Stimulated activated naive CD8-positive, alpha-beta T cell treated with anti-CD3 and anti-CD28 coated beads, Interleukin-15, amount 100 ng/mL, for 72 hours (primary cell): ENCODE data around the gene RTCB.
"Not testable (repeated sequence)": the region's sequence is repeated elsewhere in the genome, so short reads cannot be mapped to it uniquely, and the experiment has no call there.

Experiments
- ATAC-seq: fragments of 150-1000 bp; cut with Tn5 transposase; 2 replicates; pipeline ENCODE4 v1.10.0; 2021; ENCODE audit warnings: mild to moderate bottlenecking, moderate library complexity
- DNase-seq, 2 donors: peaks; one replicate each; pipeline ENCODE4 v3.0.0; 2021 to 2022
- H3K27ac Mint-ChIP-seq, 2 donors: one replicate each; pipeline ENCODE4 v1.8.0; 2022; ENCODE audit warnings: mild to moderate bottlenecking in 2 of 2, mixed read lengths in 2 of 2, moderate library complexity in 2 of 2
- H3K27me3 Mint-ChIP-seq: one replicate; pipeline ENCODE4 v1.8.0; 2022; ENCODE audit warnings: mixed read lengths
- H3K4me1 Mint-ChIP-seq: one replicate; pipeline ENCODE4 v1.8.0; 2022; ENCODE audit warnings: mild to moderate bottlenecking, mixed read lengths
- H3K4me3 Mint-ChIP-seq, 2 donors: one replicate each; pipeline ENCODE4 v1.8.0; 2022; ENCODE audit warnings: mild to moderate bottlenecking in 2 of 2, mixed read lengths in 2 of 2, moderate library complexity in 1 of 2
- H3K9me3 Mint-ChIP-seq, 2 donors: one replicate each; pipeline ENCODE4 v1.8.0; 2022; ENCODE audit warnings: mixed read lengths in 2 of 2

RTCB gene

DNA sequence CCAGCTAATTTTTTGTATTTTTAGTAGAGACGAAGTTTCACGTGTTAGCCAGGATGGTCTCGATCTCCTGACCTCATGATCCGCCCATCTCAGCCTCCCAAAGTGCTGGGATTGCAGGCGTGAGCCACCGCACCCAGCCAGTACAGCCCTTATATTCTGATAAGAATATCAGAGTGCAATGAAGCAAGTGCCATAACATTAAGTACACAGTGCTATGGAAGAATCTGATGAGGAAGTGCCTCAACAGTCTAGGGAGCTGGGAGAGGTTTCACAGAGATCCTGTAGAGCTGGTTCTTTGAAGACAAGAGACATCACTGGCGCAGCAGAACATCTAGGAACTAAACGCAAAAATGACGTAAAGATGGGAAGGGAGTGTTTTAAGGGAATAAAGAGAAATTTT lies 2.1 kb downstream of the RTCB start:
- Mint-ChIP-seq H3K4me3 (peak overlapping the region; percentile 93 to 96), H3K4me1 (peaks cover 53% of the 10 kb centered on the region), H3K9me3 (no peaks in the 10 kb centered on the region), H3K27me3 (no peaks in the 10 kb centered on the region), H3K27ac (peak overlapping the region in 1 of 2 donors; percentile 16)
- no peak for ATAC-seq
- no peak for DNase-seq

DNA sequence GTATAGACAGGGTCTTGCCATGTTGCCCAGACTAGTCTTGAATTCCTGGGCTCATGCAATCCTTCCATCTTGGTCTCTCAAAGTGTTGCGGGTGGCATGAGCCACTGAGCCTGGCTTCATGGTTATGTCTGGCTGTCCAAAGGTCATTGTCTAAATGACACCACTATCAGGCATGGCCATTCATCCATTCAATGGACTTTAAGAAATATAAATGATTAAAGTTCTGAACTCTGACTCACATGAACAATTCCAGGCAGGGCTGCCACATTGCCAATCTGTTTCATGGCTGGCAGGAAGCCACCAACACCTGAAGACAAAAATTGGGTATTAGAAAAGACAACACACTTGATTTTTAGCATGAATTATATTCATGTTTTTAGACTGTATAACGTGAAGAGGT lies 4.1 kb downstream of the RTCB start:
- Mint-ChIP-seq H3K4me1 (peaks cover 48% of the 10 kb centered on the region), H3K4me3 (no peak overlapping the region), H3K9me3 (no peaks in the 10 kb centered on the region), H3K27me3 (no peaks in the 10 kb centered on the region), H3K27ac (no peak overlapping the region)
- ATAC-seq (no peak), DNase-seq (no peak)

DNA sequence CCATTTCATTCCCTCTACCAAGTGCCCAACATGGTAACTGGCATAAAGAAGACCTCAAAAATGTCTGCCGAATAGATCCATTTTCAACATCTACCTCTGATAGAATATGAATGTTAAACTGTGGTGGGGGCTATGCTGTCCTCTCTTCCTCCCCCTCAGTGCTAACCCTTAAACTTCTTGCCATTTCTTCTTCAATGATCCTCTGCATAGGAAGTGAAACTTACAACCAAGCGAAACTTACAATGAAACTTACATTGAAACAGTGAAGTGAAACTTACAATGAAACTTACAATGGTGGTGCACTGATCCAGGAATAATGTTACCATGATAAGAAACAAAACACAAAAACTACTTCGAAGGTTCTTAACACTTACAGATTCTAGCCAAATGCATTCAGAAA lies 4.7 kb downstream of the RTCB start:
- DNase-seq (no peak), ATAC-seq (no peak)
- H3K9me3 Mint-ChIP-seq: no peaks in the 10 kb centered on the region
- no peaks in the 10 kb centered on the region for H3K27me3 Mint-ChIP-seq
- no peak overlapping the region for H3K4me3 Mint-ChIP-seq
- H3K4me1 Mint-ChIP-seq: peaks cover 42% of the 10 kb centered on the region
- H3K27ac Mint-ChIP-seq: peak overlapping the region in 1 of 2 donors; percentile 79

DNA sequence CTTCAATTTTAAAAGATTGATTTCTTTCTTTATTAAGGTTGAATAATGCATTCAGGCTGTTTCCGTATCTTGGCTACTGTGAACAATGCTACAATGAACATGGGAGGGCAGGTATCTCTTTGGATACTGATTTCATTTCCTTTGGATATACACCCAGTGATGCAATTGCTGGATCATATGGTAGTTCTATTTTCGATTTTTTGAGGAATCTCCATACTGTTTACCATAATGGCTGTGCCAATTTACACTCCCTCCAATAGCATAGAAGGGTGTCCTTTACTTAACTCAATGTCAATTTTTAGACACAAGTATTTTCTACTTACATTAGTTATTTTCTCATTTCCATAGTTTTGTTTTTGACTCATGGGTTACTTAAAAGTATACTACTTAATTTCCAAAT lies 8.0 kb downstream of the RTCB start:
- ATAC-seq (no peak), DNase-seq (no peak)
- H3K4me1 Mint-ChIP-seq: peaks cover 21% of the 10 kb centered on the region
- H3K27me3 Mint-ChIP-seq: no peaks in the 10 kb centered on the region
- no peaks in the 10 kb centered on the region for H3K9me3 Mint-ChIP-seq
- no peak overlapping the region for H3K4me3 Mint-ChIP-seq
- H3K27ac Mint-ChIP-seq: no peak overlapping the region

DNA sequence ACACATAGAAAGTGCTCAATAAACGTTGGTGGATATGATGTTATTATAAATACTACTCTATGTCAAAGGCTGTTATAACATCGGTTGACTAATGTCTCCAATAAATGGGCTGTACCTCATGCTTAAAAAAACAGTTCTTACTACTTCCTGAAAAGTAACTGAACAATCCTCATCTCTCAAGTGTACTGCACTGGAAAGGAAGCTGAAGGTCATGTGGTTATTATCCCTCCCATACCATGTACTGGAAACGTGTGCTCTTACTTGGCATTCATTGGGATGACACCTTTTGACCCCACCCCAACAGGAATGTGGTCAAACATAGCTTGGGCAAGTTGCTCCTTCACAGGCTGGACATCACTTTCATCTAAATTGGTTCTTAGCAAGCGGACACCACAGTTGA lies 10.6 kb downstream of the RTCB start:
- no peak for ATAC-seq
- Mint-ChIP-seq H3K4me1 (no peaks in the 10 kb centered on the region), H3K27ac (peak overlapping the region in 1 of 2 donors; percentile 40), H3K4me3 (no peak overlapping the region), H3K27me3 (no peaks in the 10 kb centered on the region), H3K9me3 (no peaks in the 10 kb centered on the region)
- no peak for DNase-seq

DNA sequence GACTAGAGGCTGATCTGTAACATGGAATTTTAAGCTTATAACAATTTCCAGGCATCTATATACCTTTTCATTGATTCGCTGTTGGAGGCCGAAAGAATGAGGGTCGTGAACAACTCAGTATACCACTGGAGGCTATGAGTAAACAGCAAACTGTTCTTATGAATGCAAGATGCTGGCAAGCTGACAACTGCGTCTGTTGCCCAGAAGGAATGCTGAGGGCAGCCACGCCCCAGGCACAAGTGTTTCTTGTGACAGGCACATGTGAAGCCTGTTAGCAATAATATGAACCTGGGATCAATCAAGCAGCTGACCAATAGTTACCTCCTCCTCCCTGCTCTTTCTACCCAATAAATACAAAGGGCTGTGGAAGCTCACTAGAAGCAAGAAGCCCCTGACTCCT lies 15.3 kb downstream of the RTCB start:
- no peak overlapping the region for H3K4me3 Mint-ChIP-seq
- H3K27me3 Mint-ChIP-seq: no peaks in the 10 kb centered on the region
- no peaks in the 10 kb centered on the region for H3K9me3 Mint-ChIP-seq
- no peak overlapping the region for H3K27ac Mint-ChIP-seq
- ATAC-seq (no peak), DNase-seq (no peak)
- peaks cover 12% of the 10 kb centered on the region for H3K4me1 Mint-ChIP-seq

DNA sequence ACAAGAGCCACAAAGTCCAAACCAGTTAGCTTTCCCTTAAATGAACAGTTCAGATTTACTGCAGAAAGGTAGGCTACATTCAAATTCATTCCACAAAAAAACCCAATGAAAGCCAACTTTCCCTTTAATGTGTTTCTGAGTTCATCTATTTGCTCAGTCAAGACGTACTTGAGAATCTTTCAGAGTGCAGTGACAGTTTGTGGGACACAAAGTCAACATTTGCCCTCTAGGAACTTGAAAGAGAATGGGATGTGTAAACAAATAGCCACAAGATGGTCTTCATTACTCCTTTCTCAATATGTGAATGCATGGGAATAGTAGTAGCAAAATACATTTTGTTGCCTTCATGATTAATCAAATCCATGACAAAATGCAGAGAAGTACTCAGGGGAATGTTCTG lies 15.8 kb downstream of the RTCB start:
- no peak overlapping the region for H3K27ac Mint-ChIP-seq
- H3K27me3 Mint-ChIP-seq: no peaks in the 10 kb centered on the region
- no peak for ATAC-seq
- no peaks in the 10 kb centered on the region for H3K9me3 Mint-ChIP-seq
- H3K4me3 Mint-ChIP-seq: no peak overlapping the region
- peaks cover 12% of the 10 kb centered on the region for H3K4me1 Mint-ChIP-seq
- DNase-seq: no peak

DNA sequence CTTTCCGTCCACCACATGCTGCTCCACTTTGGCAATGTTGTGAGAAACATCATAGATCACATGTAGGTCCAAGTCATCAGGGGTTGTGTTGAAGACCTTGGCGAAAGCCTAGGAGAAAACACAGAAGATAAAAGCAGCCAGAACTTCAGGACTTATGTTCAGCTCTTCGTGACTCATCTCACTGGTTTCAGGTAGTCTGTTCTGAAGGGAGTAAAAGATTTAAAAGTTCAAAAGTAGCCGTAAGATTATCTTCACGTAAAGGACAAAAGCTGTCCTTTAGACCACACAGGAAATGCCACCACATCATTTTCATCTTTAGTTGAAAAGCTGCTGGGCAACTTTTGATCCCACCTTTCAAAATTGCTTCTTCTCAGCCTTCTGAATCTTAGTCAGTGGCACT lies 16.9 kb downstream of the RTCB start:
- DNase-seq (no peak), ATAC-seq (no peak)
- H3K27me3 Mint-ChIP-seq: no peaks in the 10 kb centered on the region
- H3K9me3 Mint-ChIP-seq: no peaks in the 10 kb centered on the region
- peaks cover 12% of the 10 kb centered on the region for H3K4me1 Mint-ChIP-seq
- peak overlapping the region in 1 of 2 donors; percentile 72 for H3K27ac Mint-ChIP-seq
- H3K4me3 Mint-ChIP-seq: no peak overlapping the region

DNA sequence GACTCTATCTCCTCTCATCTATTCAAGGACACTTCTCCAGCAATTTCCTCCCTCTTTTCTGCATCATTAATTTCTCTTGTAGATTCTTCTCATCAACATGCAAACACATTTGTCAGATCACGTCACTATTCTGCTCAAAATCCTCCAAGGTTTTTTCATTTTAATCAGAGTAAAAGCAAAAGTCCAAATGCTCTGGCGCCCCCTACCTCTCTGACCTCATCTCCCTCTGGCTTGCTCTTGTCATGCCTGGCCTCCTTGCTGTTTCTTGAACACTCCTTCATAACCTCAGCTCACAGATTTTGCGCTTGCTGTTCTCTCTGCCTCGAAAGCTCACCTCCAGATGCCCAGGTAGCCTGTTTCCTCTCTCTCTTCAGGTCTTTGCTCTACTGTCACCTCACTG lies 22.4 kb downstream of the RTCB start:
- Mint-ChIP-seq H3K9me3 (no peaks in the 10 kb centered on the region), H3K27ac (peak overlapping the region; percentile 63 to 68), H3K27me3 (no peaks in the 10 kb centered on the region), H3K4me1 (peaks cover 4% of the 10 kb centered on the region), H3K4me3 (no peak overlapping the region)
- no peak for DNase-seq
- no peak for ATAC-seq

DNA sequence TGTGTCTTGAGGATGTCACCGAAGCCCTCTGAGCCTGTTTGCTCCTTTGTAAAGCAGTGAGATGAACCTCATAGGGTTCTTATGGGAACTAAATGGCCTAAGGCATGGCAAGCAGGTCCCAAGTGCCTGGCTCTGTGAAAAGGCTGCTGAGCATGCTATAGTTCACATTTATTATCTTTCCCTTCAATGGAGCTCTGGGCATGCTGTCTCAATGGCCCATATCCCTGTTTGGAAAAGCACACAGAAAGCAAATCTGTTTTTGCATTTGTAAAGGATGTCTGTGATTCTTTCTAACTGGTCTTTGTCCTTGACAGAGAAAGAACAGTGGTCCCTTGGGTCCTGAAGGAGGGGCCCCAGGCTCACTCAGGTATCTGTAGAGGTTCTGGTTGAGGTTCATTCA lies 26.4 kb downstream of the RTCB start:
- no peaks in the 10 kb centered on the region for H3K9me3 Mint-ChIP-seq
- H3K27me3 Mint-ChIP-seq: no peaks in the 10 kb centered on the region
- ATAC-seq (no peak), DNase-seq (no peak)
- H3K4me1 Mint-ChIP-seq: peaks cover 4% of the 10 kb centered on the region
- H3K4me3 Mint-ChIP-seq: no peak overlapping the region
- H3K27ac Mint-ChIP-seq: peak overlapping the region in 1 of 2 donors; percentile 82

DNA sequence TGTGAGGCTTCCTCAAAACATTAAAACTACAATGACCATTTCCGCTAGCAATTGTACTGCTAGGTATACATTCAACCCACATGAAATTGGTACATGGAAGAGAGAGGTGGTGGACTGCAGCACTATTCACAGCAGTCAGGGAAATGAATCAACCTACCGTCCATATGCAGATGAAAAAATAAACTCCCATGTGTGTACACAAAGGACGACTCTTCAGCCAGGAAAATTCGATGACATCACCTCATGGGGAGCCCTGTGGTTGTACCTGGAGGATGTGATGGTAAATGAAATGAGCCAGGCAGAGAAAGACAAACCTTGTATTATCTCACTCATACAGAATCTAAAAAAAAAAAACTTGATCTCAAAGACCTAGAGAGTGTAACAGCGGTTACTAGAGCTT lies 31.1 kb downstream of the RTCB start:
- Mint-ChIP-seq H3K4me3 (no peak overlapping the region), H3K4me1 (no peaks in the 10 kb centered on the region), H3K9me3 (no peaks in the 10 kb centered on the region), H3K27me3 (no peaks in the 10 kb centered on the region), H3K27ac (peak overlapping the region; percentile 35 to 45)
- ATAC-seq: no peak
- no peak for DNase-seq

DNA sequence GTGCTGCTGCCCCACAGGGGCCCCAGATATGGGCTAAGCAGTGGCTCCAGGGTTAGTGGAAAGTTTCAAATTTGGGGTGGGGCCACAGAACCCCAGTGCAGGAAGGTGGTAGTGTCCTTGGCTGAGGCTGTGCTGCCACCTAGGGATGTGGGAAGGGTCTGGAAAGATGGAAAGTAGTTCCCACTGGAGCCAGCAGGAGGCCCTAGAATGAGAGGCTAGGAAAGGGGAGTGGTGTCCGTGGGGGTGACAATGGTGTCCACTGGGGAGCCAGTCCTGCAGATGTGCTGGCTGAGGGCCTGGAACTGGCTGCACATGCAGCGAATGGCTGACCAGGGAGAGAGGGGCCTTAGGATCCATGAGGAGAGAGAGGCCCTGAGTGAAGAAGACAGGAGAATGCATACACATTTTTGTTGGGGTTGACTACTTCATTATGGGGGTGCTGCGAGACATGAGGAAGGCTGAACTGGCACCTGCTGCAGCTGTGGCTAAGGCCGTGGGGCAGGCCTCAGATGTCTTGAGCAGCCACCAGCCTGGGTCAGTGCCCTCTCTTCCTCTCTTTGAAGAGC lies 33.3 kb downstream of the RTCB start:
- DNase-seq (peak in 1 of 2 donors; percentile 20), ATAC-seq (no peak)
- Mint-ChIP-seq H3K9me3 (no peaks in the 10 kb centered on the region), H3K27ac (peak overlapping the region in 1 of 2 donors; percentile 13), H3K4me3 (no peak overlapping the region), H3K4me1 (no peaks in the 10 kb centered on the region), H3K27me3 (no peaks in the 10 kb centered on the region)

DNA sequence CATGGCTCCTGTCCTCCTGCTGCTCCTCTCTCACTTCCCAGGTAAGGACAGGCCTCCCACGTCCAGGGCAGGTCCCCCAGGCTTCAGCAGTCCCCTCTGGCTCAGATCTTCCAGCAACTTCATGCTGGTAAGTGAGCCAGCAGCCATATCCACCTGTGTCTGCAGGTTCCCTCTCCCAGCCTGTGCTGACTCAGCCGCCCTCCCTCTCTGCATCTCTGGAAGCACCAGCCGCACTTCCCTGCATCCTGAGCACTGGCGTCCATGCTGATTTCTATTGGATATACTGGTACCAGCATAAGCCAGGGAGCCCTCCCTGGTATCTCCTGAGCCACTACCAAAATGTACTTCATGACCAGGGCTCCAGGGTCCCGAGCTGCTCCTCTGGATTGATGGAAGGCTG lies 35.4 kb downstream of the RTCB start:
- ATAC-seq: no peak
- no peak for DNase-seq
- Mint-ChIP-seq H3K27me3 (no peaks in the 10 kb centered on the region), H3K9me3 (no peaks in the 10 kb centered on the region), H3K27ac (no peak overlapping the region), H3K4me3 (no peak overlapping the region), H3K4me1 (no peaks in the 10 kb centered on the region)

DNA sequence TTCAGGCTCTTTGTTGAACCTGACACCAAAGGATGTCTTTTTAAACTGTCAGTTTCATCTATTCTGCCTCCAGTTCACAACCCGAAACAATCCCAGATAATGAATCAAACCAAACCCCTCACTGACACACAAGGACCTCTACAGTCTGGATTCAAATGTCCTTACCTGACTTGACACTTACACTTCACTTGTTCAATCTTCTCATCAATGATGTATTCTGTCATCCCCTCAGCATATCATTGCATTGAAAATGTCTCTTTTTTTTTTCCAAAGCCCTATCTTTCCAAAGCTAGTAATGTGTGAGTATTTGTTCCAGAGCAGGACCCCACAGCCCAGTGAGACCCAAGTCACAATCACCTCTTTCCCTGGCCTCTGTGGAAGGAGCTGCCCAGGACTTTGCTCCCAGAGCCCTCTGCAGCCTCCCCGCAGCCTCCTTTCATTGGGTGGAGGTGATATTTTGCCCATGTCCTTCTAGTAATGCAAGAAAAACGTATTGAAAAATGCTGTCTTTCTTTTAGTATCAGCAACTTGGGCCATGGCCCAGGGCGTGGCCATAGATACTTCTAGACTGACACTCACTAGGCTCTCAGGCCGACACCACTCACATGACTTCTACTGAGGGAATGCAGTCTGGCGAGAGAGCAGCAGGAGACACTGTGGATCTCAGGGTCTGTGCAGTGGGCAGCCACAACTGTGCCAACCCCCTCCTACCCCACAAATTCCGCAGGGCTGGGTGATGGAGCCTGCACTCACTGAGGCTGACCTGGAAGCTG lies 36.2 kb downstream of the RTCB start:
- no peak for ATAC-seq
- Mint-ChIP-seq H3K9me3 (no peaks in the 10 kb centered on the region), H3K27ac (no peak overlapping the region), H3K27me3 (no peaks in the 10 kb centered on the region), H3K4me3 (no peak overlapping the region), H3K4me1 (no peaks in the 10 kb centered on the region)
- no peak for DNase-seq

DNA sequence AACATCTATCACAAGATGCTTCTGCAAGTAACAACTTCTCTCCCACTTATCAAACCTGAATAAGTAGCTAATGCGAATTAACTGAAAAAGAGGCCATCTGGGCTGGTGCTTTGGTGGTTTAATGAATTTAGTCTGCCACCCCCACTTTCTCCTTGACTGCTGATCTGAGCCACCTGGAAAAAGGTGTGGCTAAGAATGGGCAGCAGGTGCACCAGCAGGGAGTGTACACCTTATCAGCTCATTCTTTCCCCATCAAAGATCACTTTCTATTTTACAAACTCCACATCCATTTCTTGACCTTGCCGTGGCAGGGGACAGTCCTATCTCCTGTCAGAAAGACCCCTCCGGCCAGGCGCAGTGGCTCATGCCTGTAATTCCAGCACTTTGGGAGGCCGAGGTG lies 47.8 kb downstream of the RTCB start:
- no peaks in the 10 kb centered on the region for H3K4me1 Mint-ChIP-seq
- ATAC-seq: no peak
- no peak overlapping the region for H3K27ac Mint-ChIP-seq

DNA sequence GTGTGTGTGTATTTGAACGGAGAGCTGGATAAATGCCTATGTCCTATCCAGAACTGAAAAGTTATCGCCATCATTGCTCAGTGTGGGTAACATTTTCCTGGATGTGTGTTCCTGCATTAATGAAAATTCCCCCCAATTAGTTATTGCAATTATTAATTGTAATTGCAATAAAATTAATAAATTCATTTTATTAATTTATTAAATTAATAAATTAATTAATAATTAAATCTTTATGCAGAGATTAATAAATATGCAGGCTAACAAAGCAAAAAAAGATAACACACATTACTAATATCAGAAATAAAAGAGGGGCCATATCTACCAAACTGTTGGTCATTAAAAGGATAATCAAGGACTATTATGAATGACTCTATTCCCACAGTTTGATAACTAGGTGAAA lies 50.8 kb downstream of the RTCB start:
- no peak overlapping the region for H3K27ac Mint-ChIP-seq
- no peaks in the 10 kb centered on the region for H3K4me1 Mint-ChIP-seq
- DNase-seq (no peak), ATAC-seq (no peak)
- no peak overlapping the region for H3K4me3 Mint-ChIP-seq
- H3K9me3 Mint-ChIP-seq: no peaks in the 10 kb centered on the region
- H3K27me3 Mint-ChIP-seq: no peaks in the 10 kb centered on the region

More for the DNA sequence above, 47.8 kb downstream of the RTCB start:
- Mint-ChIP-seq H3K9me3 (no peaks in the 10 kb centered on the region), H3K4me3 (no peak overlapping the region), H3K27me3 (no peaks in the 10 kb centered on the region)
- no peak for DNase-seq

DNA sequence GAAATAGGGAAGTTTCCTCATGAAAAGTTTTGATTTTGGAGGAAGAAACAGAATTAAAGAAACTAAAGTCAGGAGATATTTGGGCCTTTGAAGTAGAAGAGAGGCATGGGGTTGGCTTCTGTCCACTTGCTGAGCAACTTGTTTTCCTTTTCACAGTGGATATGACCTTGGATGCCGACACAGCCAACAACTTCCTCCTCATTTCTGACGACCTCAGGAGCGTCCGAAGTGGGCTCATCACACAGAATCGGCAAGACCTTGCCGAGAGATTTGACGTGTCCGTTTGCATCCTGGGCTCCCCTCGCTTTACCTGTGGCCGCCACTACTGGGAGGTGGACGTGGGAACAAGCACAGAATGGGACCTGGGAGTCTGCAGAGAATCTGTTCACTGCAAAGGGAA lies 52.0 kb downstream of the RTCB start:
- not testable (repeated sequence) for H3K27me3 Mint-ChIP-seq, H3K4me3 Mint-ChIP-seq, H3K9me3 Mint-ChIP-seq, H3K27ac Mint-ChIP-seq, DNase-seq, H3K4me1 Mint-ChIP-seq, ATAC-seq
